Keratinocyte (primary cell): ENCODE data around the gene DNAAF9. TPM values are rescaled to one million over a fixed set of nuclear protein-coding genes. Genes with fewer than 3 reads are reported as not detected.

ENCODE experiments used
- DNase-seq: peaks from one replicate; pipeline ENCODE4 v3.0.0-alpha.2; 2011; ENCODE audit warnings: low read depth, missing footprints, low spot score
- FAIRE-seq: peaks from 2 replicates; lab custom pipeline; 2011; peaks lifted over from hg19 to GRCh38; lab: Jason Lieb, UNC
- H2AFZ ChIP-seq: 2 replicates; pipeline ENCODE4 v1.6.0; 2012; ENCODE audit warnings: low read length, control low read depth, inconsistent platforms; ENCODE audit not compliant: control insufficient read depth
- H3K27ac ChIP-seq: 2 replicates; pipeline ENCODE4 v1.5.1; 2011; ENCODE audit warnings: low read length; ENCODE audit not compliant: control insufficient read depth, insufficient read depth
- H3K27me3 ChIP-seq: 3 replicates; pipeline ENCODE4 v1.6.0; 2011; ENCODE audit warnings: low read length; ENCODE audit not compliant: control insufficient read depth, insufficient read depth; ENCODE audit errors: extremely low read depth
- H3K36me3 ChIP-seq, 2 experiments: 2 replicates in 1 of 2; 3 replicates in 1 of 2; pipeline ENCODE4 v1.5.1; 2011; ENCODE audit warnings: low read length in 2 of 2, mild to moderate bottlenecking in 1 of 2; ENCODE audit not compliant: control insufficient read depth in 2 of 2, insufficient read depth in 2 of 2; ENCODE audit errors: extremely low read depth in 1 of 2
- H3K4me1 ChIP-seq: 3 replicates; pipeline ENCODE4 v1.5.1; 2011; ENCODE audit warnings: low read length; ENCODE audit not compliant: control insufficient read depth, insufficient read depth; ENCODE audit errors: extremely low read depth
- H3K4me2 ChIP-seq: 3 replicates; pipeline ENCODE4 v1.6.0; 2011; ENCODE audit warnings: low read depth, low read length; ENCODE audit not compliant: control insufficient read depth, insufficient read depth; ENCODE audit errors: extremely low read depth
- H3K4me3 ChIP-seq, 3 experiments: fragments of 200-600 bp in 1 of 3; sonication (generic) in 1 of 3; 2 replicates in 2 of 3; 3 replicates in 1 of 3; pipeline ENCODE4 v1.5.1; 2011 to 2016; ENCODE audit warnings: low read length in 3 of 3, mild to moderate bottlenecking in 3 of 3, control low read depth in 2 of 3, inconsistent platforms in 1 of 3, low read depth in 1 of 3, mixed read lengths in 1 of 3, mixed run types in 1 of 3, moderate library complexity in 1 of 3; ENCODE audit not compliant: control insufficient read depth in 2 of 3, insufficient read depth in 2 of 3; ENCODE audit errors: extremely low read depth in 1 of 3
- H3K79me2 ChIP-seq: 2 replicates; pipeline ENCODE4 v1.6.0; 2012; ENCODE audit warnings: low read length; ENCODE audit not compliant: control insufficient read depth, insufficient read depth
- H3K9ac ChIP-seq: 3 replicates; pipeline ENCODE4 v1.6.0; 2011; ENCODE audit warnings: low read length; ENCODE audit not compliant: control insufficient read depth, insufficient read depth; ENCODE audit errors: extremely low read depth
- H3K9me1 ChIP-seq: 3 replicates; pipeline ENCODE4 v1.6.0; 2011; ENCODE audit warnings: low read length; ENCODE audit not compliant: control insufficient read depth, insufficient read depth; ENCODE audit errors: extremely low read depth
- H3K9me3 ChIP-seq: 2 replicates; pipeline ENCODE4 v1.5.1; 2012; ENCODE audit warnings: low read depth, low read length; ENCODE audit not compliant: control insufficient read depth
- H4K20me1 ChIP-seq: 3 replicates; pipeline ENCODE4 v1.6.0; 2011; ENCODE audit warnings: low read length; ENCODE audit not compliant: control insufficient read depth, insufficient read depth; ENCODE audit errors: extremely low read depth
- CTCF ChIP-seq, 3 experiments: IDR thresholded peaks in 1 of 3; conservative IDR thresholded peaks in 1 of 3; optimal IDR thresholded peaks in 1 of 3; 2 replicates in 2 of 3; 3 replicates in 1 of 3; pipeline versions ENCODE3 to v1.5.1; 2011; ENCODE audit warnings: low read length in 3 of 3, mild to moderate bottlenecking in 3 of 3, moderate library complexity in 2 of 3, control low read depth in 1 of 3, inconsistent platforms in 1 of 3; ENCODE audit not compliant: insufficient read depth in 2 of 3; ENCODE audit errors: extremely low read depth in 1 of 3
- EZH2 ChIP-seq: IDR thresholded peaks from one replicate; pipeline ENCODE4 v1.6.1; 2012; ENCODE audit warnings: inconsistent platforms, mild to moderate bottlenecking, low read length, moderate library complexity
- dilution Hi-C: fragments of 300-500 bp; cut with MboI; formaldehyde crosslinking; loops from one replicate; pipeline ENCODE4 v1.7.0; 2020; ENCODE audit warnings: low sequenced_read_pairs; ENCODE audit not compliant: extremely low pct_ligation_motif_present
- polyA minus RNA-seq, 3 experiments: library from RNA; depleted of rRNA, polyadenylated mRNA; stranded (reverse); fragments of >200 nt; gene quantifications; 1 replicate in 1 of 3; 2 replicates in 1 of 3; 3 replicates in 1 of 3; pipeline ENCODE4 v1.2.3, GENCODE V29; 2011
- polyA plus RNA-seq, 5 experiments: library from polyadenylated mRNA; depleted of rRNA in 3 of 5; stranded (reverse) in 3 of 5; stranded (forward) in 1 of 5; unstranded in 1 of 5; fragments of >200 nt; gene quantifications; 1 replicate in 1 of 5; 2 replicates in 3 of 5; 3 replicates in 1 of 5; pipeline versions ENCODE4 v1.2.1 to v1.2.3, GENCODE V29; 2011 to 2012; ENCODE audit warnings: missing spikeins in 2 of 5, low read depth in 1 of 5, low replicate concordance in 1 of 5

Gene DNAAF9
- polyA plus RNA-seq (8.8 to 9.8 TPM (median 9.2 TPM) in 3 replicates), polyA minus RNA-seq (8.1 to 18.6 TPM (median 15.2 TPM) in 3 replicates)
- polyA plus RNA-seq (2011; ENCODE audit: low read depth), result 2.8 TPM
- 5.3 and 7.3 TPM in 2 replicates for polyA plus RNA-seq (2011; cell fraction: cytosol; rRNA removed)
- 26.7 and 29.6 TPM in 2 replicates for polyA plus RNA-seq (2011; cell fraction: nucleus; rRNA removed)
- 5.3 and 6.0 TPM in 2 replicates for polyA plus RNA-seq (2012; ENCODE audit: low replicate concordance)
- 6.3 TPM for polyA minus RNA-seq (2011; cell fraction: cytosol; rRNA and poly(A)+ RNA removed)
- 21.4 and 37.3 TPM in 2 replicates for polyA minus RNA-seq (2011; cell fraction: nucleus; rRNA and poly(A)+ RNA removed)

GRCh38 chr20:3407040-3407770 is at the start of gene DNAAF9:
TSS of gene DNAAF9 (minus strand) at chr20:3407669. CDS start at chr20:3407557, 112 bp downstream.
- no peak for TF ChIP-seq EZH2
- peak in 2 of 3 experiments; percentile 8 to 16 for TF ChIP-seq CTCF (optimal IDR thresholded peaks at IDR 0.05 in 1 of 3, IDR thresholded peaks at IDR 0.05 in 1 of 3, conservative IDR thresholded peaks at IDR 0.05 in 1 of 3; ENCODE audit: extremely low read depth in 1 of 3, insufficient read depth in 2 of 3, low read length in 3 of 3)
- H3K9ac ChIP-seq, result peak within 1 kb of the TSS; percentile 76

GRCh38 chr20:3456648-3457047 is 49.2 kb upstream of the DNAAF9 start:
- no peak overlapping the region for H2AFZ ChIP-seq
- no peak overlapping the region for H3K9ac ChIP-seq
- H3K27me3 ChIP-seq, result peaks cover 8% of the 10 kb centered on the region
- H3K36me3 ChIP-seq, result no peaks in the 10 kb centered on the region
- dilution Hi-C loops, result no loop called here
- H3K9me3 ChIP-seq, result no peaks in the 10 kb centered on the region
- no peak overlapping the region for H3K4me2 ChIP-seq
- no peak for TF ChIP-seq EZH2
- no peak for TF ChIP-seq CTCF (optimal IDR thresholded peaks at IDR 0.05 in 1 of 3, IDR thresholded peaks at IDR 0.05 in 1 of 3, conservative IDR thresholded peaks at IDR 0.05 in 1 of 3; ENCODE audit: extremely low read depth in 1 of 3, insufficient read depth in 2 of 3, low read length in 3 of 3)
- FAIRE-seq (no peak), DNase-seq (no peak)
- no peak overlapping the region for H3K27ac ChIP-seq
- no peaks in the 10 kb centered on the region for H3K4me1 ChIP-seq
- H3K4me3 ChIP-seq, result no peak overlapping the region
- H4K20me1 ChIP-seq, result no peaks in the 10 kb centered on the region
- no peaks in the 10 kb centered on the region for H3K9me1 ChIP-seq
- H3K79me2 ChIP-seq, result no peaks in the 10 kb centered on the region

More at GRCh38 chr20:3407040-3407770, at the start of gene DNAAF9:
- Histone ChIP-seq H2AFZ (peak within 1 kb of the TSS; percentile 79), H3K79me2 (peaks cover 48% of the 10 kb centered on the region), H3K4me3 (peak within 1 kb of the TSS; percentile 71 to 95 (median 78)), H3K27me3 (no peaks in the 10 kb centered on the region), H3K27ac (peak within 1 kb of the TSS; percentile 80), H4K20me1 (no peaks in the 10 kb centered on the region), H3K4me1 (peaks cover 18% of the 10 kb centered on the region), H3K9me3 (no peaks in the 10 kb centered on the region), H3K36me3 (no peaks in the 10 kb centered on the region), H3K4me2 (peak within 1 kb of the TSS; percentile 100), H3K9me1 (no peaks in the 10 kb centered on the region)
- no peak for DNase-seq
- dilution Hi-C loops, result no loop called here
- FAIRE-seq, result no peak
